K562 (cell line): Measurements from ENCODE around the gene SERPINB12. TPM values are rescaled to one million over a fixed set of nuclear protein-coding genes. Genes with fewer than 3 reads are reported as not detected.

ENCODE experiments used
- HDAC6 ChIP-seq: IDR thresholded peaks from 2 replicates; pipeline ENCODE4 v1.6.1; 2012; ENCODE audit warnings: low read depth, mild to moderate bottlenecking, control low read depth, inconsistent platforms, low read length, moderate library complexity
- HSF4 ChIP-seq: fragments of 250-450 bp; sonication (Bioruptor Pico); IDR thresholded peaks from 2 replicates; pipeline ENCODE4 v2.1.2; 2022; ENCODE audit warnings: mild to moderate bottlenecking, moderate library complexity, borderline replicate concordance
- IRF2 ChIP-seq: sonication (generic); formaldehyde crosslinking; IDR thresholded peaks from 2 replicates; pipeline ENCODE4 v1.8.1; 2022; ENCODE audit warnings: mild to moderate bottlenecking, missing genetic modification reagents
- MTA1 ChIP-seq: fragments of 450-650 bp; IDR thresholded peaks from 2 replicates; pipeline ENCODE4 v1.6.1; 2017; ENCODE audit warnings: borderline replicate concordance
- NCOA6 ChIP-seq: fragments of 450-650 bp; IDR thresholded peaks from 2 replicates; pipeline ENCODE4 v1.6.1; 2017; ENCODE audit warnings: mild to moderate bottlenecking
- RFX5 ChIP-seq: IDR thresholded peaks from 2 replicates; pipeline ENCODE4 v1.6.1; 2011; ENCODE audit warnings: low read depth, mild to moderate bottlenecking, improper control_type of control experiment, low read length
- polyA plus RNA-seq, 8 experiments: library from polyadenylated mRNA; depleted of rRNA in 4 of 8; stranded (reverse) in 5 of 8; unstranded in 3 of 8; fragments of >200 nt; fragmentation: Nextera tagmentation in 2 of 8; fragmentation: Illumina TruSeq in 1 of 8; extraction: Ambion mirVana in 2 of 8; extraction: Trizol in 1 of 8; gene quantifications; 2 replicates each; pipeline versions ENCODE4 v1.2.1 to v1.2.3, GENCODE V29; 2011 to 2014; ENCODE audit warnings: inconsistent platforms in 1 of 8, missing spikeins in 1 of 8
- total RNA-seq, 7 experiments: library from RNA; depleted of rRNA in 6 of 7; stranded (reverse); fragments of >200 nt in 6 of 7; fragmentation: Illumina TruSeq in 2 of 7; extraction: Trizol in 2 of 7; gene quantifications; 2 replicates each; pipeline versions ENCODE4 v1.2.1 to v1.2.3, GENCODE V29; 2011 to 2021; ENCODE audit warnings: low replicate concordance in 1 of 7
- TF ChIP-seq, protein P1 (sequence below): fragments of 200-400 bp; formaldehyde crosslinking; IDR thresholded peaks from 2 replicates; pipeline ENCODE4 v1.6.1; 2017; ENCODE audit warnings: mild to moderate bottlenecking, low read depth, low read length, moderate library complexity
- TF ChIP-seq, protein P2 (sequence below), 2 experiments: fragments of 150-350 bp in 1 of 2; IDR thresholded peaks; 2 replicates each; pipeline ENCODE4 v1.6.1; 2012 to 2016; ENCODE audit warnings: low read depth in 2 of 2, low read length in 2 of 2, mild to moderate bottlenecking in 1 of 2, moderate library complexity in 1 of 2

The SERPINB12 gene
- total and polyA plus RNA-seq, 9 of the 15 experiments (the other 6 are each of a cell fraction or from before 2014, with no cell fraction given), result not detected

DNA sequence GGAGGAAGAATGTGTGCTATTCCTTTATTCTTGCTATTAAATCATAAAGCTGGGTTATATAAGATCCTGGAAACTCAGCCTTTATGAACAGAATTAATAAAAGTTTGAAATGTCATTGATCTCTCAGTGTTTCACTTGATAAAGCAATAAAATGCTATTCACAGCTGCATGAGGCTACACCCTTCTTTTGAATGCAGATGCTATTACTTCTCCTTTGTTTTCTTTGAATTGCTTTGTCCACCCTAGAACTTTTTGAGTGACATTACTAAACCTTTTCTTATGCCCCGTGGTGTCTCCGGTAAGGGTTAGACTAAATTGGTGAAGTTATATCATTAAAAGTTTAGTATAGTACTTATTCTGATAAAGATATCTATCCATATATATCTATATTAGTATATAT, 46.5 kb upstream of the SERPINB12 start (continued):
- TF ChIP-seq, protein P1, sequence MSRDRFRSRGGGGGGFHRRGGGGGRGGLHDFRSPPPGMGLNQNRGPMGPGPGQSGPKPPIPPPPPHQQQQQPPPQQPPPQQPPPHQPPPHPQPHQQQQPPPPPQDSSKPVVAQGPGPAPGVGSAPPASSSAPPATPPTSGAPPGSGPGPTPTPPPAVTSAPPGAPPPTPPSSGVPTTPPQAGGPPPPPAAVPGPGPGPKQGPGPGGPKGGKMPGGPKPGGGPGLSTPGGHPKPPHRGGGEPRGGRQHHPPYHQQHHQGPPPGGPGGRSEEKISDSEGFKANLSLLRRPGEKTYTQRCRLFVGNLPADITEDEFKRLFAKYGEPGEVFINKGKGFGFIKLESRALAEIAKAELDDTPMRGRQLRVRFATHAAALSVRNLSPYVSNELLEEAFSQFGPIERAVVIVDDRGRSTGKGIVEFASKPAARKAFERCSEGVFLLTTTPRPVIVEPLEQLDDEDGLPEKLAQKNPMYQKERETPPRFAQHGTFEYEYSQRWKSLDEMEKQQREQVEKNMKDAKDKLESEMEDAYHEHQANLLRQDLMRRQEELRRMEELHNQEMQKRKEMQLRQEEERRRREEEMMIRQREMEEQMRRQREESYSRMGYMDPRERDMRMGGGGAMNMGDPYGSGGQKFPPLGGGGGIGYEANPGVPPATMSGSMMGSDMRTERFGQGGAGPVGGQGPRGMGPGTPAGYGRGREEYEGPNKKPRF, result no peak
- TF ChIP-seq RFX5 (no peak), NCOA6 (no peak), HSF4 (no peak), MTA1 (no peak), HDAC6 (no peak), IRF2 (no peak)
- TF ChIP-seq, protein P2, sequence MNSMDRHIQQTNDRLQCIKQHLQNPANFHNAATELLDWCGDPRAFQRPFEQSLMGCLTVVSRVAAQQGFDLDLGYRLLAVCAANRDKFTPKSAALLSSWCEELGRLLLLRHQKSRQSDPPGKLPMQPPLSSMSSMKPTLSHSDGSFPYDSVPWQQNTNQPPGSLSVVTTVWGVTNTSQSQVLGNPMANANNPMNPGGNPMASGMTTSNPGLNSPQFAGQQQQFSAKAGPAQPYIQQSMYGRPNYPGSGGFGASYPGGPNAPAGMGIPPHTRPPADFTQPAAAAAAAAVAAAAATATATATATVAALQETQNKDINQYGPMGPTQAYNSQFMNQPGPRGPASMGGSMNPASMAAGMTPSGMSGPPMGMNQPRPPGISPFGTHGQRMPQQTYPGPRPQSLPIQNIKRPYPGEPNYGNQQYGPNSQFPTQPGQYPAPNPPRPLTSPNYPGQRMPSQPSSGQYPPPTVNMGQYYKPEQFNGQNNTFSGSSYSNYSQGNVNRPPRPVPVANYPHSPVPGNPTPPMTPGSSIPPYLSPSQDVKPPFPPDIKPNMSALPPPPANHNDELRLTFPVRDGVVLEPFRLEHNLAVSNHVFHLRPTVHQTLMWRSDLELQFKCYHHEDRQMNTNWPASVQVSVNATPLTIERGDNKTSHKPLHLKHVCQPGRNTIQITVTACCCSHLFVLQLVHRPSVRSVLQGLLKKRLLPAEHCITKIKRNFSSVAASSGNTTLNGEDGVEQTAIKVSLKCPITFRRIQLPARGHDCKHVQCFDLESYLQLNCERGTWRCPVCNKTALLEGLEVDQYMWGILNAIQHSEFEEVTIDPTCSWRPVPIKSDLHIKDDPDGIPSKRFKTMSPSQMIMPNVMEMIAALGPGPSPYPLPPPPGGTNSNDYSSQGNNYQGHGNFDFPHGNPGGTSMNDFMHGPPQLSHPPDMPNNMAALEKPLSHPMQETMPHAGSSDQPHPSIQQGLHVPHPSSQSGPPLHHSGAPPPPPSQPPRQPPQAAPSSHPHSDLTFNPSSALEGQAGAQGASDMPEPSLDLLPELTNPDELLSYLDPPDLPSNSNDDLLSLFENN (IDR thresholded peaks at IDR 0.05; ENCODE audit: low read depth in 2 of 2, low read length in 2 of 2), result no peak
- TF ChIP-seq, all 486 proteins: peak for 0
